Measurements from ENCODE around the gene CDV3. TPM values are rescaled to one million over a fixed set of nuclear protein-coding genes. Genes with fewer than 3 reads are reported as not detected.
"Not testable (repeated sequence)": the region's sequence is repeated elsewhere in the genome, so short reads cannot be mapped to it uniquely, and the experiment has no call there.

CDV3 gene
- total and polyA plus RNA-seq, 3 donors from 2014 or later, result 104 to 179 (median 135) TPM

GRCh38 chr3:133549565-133549964 lies 23.9 kb upstream of the CDV3 start:
- no peak for DNase-seq
- H3K27ac ChIP-seq, result no peak overlapping the region
- H3K4me3 ChIP-seq, result no peak overlapping the region
- intact Hi-C loops (cut with DNase I; ENCODE audit: low total_unique reads), result no loop called here
- no peaks in the 10 kb centered on the region for H3K27me3 ChIP-seq
- TF ChIP-seq CTCF (IDR thresholded peaks at IDR 0.05), result no peak
- TF ChIP-seq POLR2A (IDR thresholded peaks at IDR 0.05), result no peak
- H3K4me1 ChIP-seq, result peaks cover 16% of the 10 kb centered on the region
- no peaks in the 10 kb centered on the region for H3K36me3 ChIP-seq (ENCODE audit: low read depth, missing control alignments)
- no peaks in the 10 kb centered on the region for H3K9me3 ChIP-seq
- WGBS, 2 donors, result 85 to 90% methylated on average over 4 of the region's 4 CpGs

GRCh38 chr3:133551589-133551988 lies 21.9 kb upstream of the CDV3 start:
- H3K27me3 ChIP-seq; H3K27ac ChIP-seq; H3K4me3 ChIP-seq; DNase-seq; intact Hi-C loops (cut with DNase I; ENCODE audit: low total_unique reads); H3K9me3 ChIP-seq; H3K36me3 ChIP-seq (ENCODE audit: low read depth, missing control alignments): not testable (repeated sequence)
- 90 to 93% methylated on average over 5 to 14 of the region's 14 CpGs for WGBS, 2 donors
- peaks cover 13% of the 10 kb centered on the region for H3K4me1 ChIP-seq

DNA sequence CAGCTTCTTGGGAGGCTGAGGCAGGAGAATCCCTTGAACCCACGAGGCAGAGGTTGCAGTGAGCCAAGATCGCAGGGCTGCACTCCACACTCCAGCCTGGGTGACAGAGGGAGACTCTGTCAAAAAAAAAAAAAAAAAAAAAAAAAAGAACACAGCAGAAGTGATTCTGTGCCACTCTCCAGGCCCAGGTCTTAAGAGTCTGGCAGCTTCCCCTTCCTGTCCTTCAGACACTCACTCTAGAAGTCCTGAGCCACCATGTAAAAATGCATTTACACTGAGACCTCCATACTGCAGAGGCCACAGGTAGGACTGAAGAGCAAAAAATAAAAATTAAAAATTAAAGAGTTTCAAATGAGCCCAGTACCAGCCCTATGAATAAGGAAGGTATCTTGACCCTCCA lies 11.8 kb upstream of the CDV3 start:
- H3K4me3 ChIP-seq, result no peak overlapping the region
- no peaks in the 10 kb centered on the region for H3K9me3 ChIP-seq
- no peaks in the 10 kb centered on the region for H3K4me1 ChIP-seq
- peak; percentile 8 for DNase-seq
- no peak overlapping the region for H3K27ac ChIP-seq
- WGBS, 2 donors, result 79% methylated on average over 2 of the region's 2 CpGs
- TF ChIP-seq CTCF (IDR thresholded peaks at IDR 0.05) (no peak), POLR2A (IDR thresholded peaks at IDR 0.05) (no peak)
- intact Hi-C loops (cut with DNase I; ENCODE audit: low total_unique reads), result no loop called here
- H3K27me3 ChIP-seq, result no peaks in the 10 kb centered on the region
- no peaks in the 10 kb centered on the region for H3K36me3 ChIP-seq (ENCODE audit: low read depth, missing control alignments)

DNA sequence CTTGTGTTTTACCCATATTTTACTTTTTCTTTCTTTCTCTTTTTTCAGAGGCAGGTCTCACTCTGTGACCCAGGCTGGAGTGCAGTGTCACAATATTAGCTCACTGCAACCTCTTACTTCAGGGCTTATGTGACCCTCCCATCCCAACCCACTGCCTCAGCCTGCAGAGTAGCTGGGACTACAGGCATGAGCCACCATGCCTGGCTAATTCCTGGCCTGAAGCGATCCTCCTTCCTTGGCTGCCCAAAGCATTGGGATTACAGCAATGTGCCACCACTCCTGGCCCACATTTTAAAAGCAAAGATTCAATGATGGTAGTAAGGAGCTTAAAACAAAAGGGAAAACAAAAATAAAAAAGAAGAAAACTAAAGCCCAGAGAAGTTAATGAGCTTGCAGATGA lies 11.1 kb upstream of the CDV3 start:
- intact Hi-C loops (cut with DNase I; ENCODE audit: low total_unique reads), result no loop called here
- 87 to 96% methylated on average over 1 of the region's 1 CpG for WGBS, 2 donors
- no peak overlapping the region for H3K4me3 ChIP-seq
- no peaks in the 10 kb centered on the region for H3K9me3 ChIP-seq
- H3K4me1 ChIP-seq, result no peaks in the 10 kb centered on the region
- DNase-seq, result no peak
- no peaks in the 10 kb centered on the region for H3K27me3 ChIP-seq
- no peak overlapping the region for H3K27ac ChIP-seq
- TF ChIP-seq POLR2A (IDR thresholded peaks at IDR 0.05) (no peak), CTCF (IDR thresholded peaks at IDR 0.05) (no peak)
- no peaks in the 10 kb centered on the region for H3K36me3 ChIP-seq (ENCODE audit: low read depth, missing control alignments)

GRCh38 chr3:133563186-133563591 lies 10.3 kb upstream of the CDV3 start:
- Histone ChIP-seq H3K36me3 (ENCODE audit: low read depth, missing control alignments) (no peaks in the 10 kb centered on the region), H3K27me3 (no peaks in the 10 kb centered on the region), H3K27ac (no peak overlapping the region), H3K4me1 (no peaks in the 10 kb centered on the region), H3K9me3 (no peaks in the 10 kb centered on the region), H3K4me3 (no peak overlapping the region)
- intact Hi-C loops (cut with DNase I; ENCODE audit: low total_unique reads), result no loop called here
- no peak for DNase-seq
- 72 to 87% methylated on average over 5 of the region's 5 CpGs for WGBS, 2 donors
- TF ChIP-seq POLR2A (IDR thresholded peaks at IDR 0.05), result no peak
- no peak for TF ChIP-seq CTCF (IDR thresholded peaks at IDR 0.05)
